ENCODE data around the gene MAGEB16. TPM values are rescaled to one million over a fixed set of nuclear protein-coding genes. Genes with fewer than 3 reads are reported as not detected.

Gene MAGEB16
- total RNA-seq, 1 experiment from 2014 or later: not detected

DNA sequence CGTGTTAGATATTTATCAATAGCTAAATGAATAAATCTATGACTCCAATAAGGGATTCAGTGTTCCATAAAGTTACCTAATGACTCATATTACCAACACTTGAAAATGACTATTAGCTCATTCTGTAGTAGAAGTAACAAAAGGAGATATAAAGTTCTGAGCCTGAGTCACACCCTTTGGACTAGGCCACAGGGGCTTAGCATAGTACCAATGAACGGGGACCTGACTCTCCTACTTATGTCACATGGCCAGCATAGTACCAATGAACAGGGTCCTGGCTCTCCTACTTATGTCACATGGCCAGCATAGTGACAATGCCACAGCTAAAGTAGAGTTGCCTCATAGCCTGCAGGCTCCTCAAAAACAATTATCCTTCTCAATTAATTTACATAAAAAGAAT lies 43.7 kb downstream of the MAGEB16 start (continued):
- TF ChIP-seq, protein P1, sequence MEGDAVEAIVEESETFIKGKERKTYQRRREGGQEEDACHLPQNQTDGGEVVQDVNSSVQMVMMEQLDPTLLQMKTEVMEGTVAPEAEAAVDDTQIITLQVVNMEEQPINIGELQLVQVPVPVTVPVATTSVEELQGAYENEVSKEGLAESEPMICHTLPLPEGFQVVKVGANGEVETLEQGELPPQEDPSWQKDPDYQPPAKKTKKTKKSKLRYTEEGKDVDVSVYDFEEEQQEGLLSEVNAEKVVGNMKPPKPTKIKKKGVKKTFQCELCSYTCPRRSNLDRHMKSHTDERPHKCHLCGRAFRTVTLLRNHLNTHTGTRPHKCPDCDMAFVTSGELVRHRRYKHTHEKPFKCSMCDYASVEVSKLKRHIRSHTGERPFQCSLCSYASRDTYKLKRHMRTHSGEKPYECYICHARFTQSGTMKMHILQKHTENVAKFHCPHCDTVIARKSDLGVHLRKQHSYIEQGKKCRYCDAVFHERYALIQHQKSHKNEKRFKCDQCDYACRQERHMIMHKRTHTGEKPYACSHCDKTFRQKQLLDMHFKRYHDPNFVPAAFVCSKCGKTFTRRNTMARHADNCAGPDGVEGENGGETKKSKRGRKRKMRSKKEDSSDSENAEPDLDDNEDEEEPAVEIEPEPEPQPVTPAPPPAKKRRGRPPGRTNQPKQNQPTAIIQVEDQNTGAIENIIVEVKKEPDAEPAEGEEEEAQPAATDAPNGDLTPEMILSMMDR (IDR thresholded peaks at IDR 0.05 in 2 of 3, conservative IDR thresholded peaks at IDR 0.05 in 1 of 3; ENCODE audit: borderline replicate concordance in 1 of 3, insufficient read depth in 1 of 3, low read depth in 2 of 3, low read length in 2 of 3): no peak

DNA sequence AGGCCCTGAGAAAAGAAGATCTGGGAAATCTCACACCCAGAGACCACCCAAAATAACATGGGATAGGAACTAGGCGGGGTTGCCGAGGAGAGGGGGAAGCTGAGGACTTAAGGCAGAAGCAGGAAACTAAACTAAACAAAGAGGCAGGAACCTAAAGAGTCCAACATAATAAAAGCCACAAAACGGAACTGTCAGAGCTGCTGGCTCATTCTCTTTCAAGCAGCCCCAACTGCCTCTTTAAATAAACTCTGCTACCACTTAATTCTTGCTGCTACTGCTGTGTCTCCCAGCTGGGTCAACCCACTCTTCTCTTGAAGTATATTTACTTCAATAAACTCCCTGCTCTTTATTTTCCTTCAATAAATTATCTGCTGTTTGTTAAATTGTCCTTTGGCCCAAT lies 44.5 kb downstream of the MAGEB16 start:
- Histone ChIP-seq H3K4me3 (replicated peaks in 1 of 2; ENCODE audit: low read depth in 1 of 2, low read length in 2 of 2) (no peak overlapping the region), H3K9me3 (ENCODE audit: control insufficient read depth in 1 of 2, insufficient read depth in 1 of 2, low read depth in 1 of 2, low read length in 2 of 2) (no peaks in the 10 kb centered on the region), H3K27ac (ENCODE audit: low read depth, low read length) (no peak overlapping the region), H2AFZ (ENCODE audit: low read depth, low read length, poor library complexity, severe bottlenecking) (no peak overlapping the region), H3K4me1 (ENCODE audit: control insufficient read depth in 1 of 2, insufficient read depth in 2 of 2, low read length in 2 of 2) (no peaks in the 10 kb centered on the region), H3K4me2 (ENCODE audit: low read length) (no peak overlapping the region), H3K36me3 (ENCODE audit: control insufficient read depth in 1 of 2, insufficient read depth in 2 of 2, low read length in 2 of 2) (no peaks in the 10 kb centered on the region), H4K20me1 (ENCODE audit: insufficient read depth) (no peaks in the 10 kb centered on the region), H3K9ac (ENCODE audit: low read length) (no peak overlapping the region), H3K9me2 (ENCODE audit: insufficient read depth) (no peaks in the 10 kb centered on the region), H3K79me2 (ENCODE audit: insufficient read depth, low read length) (no peaks in the 10 kb centered on the region), H3K27me3 (ENCODE audit: insufficient read depth, low read length) (no peaks in the 10 kb centered on the region)
- ChIA-PET CTCF (no interaction called here), POLR2A (no interaction called here), RAD21 (ENCODE audit: low non-redundant PET in 1 of 2, low total read pairs in 2 of 2, uncharacterized antibody in 2 of 2, unreplicated experiment in 2 of 2) (no interaction called here)
- ATAC-seq: no peak
- TF ChIP-seq YY1 (IDR thresholded peaks at IDR 0.05; ENCODE audit: extremely low read depth, insufficient replicate concordance, low read depth, low read length) (no peak), SP1 (IDR thresholded peaks at IDR 0.05; ENCODE audit: low read depth) (no peak), SIN3A (IDR thresholded peaks at IDR 0.05; ENCODE audit: low read depth) (no peak), EZH2 (IDR thresholded peaks at IDR 0.05) (no peak), POLR2AphosphoS5 (IDR thresholded peaks at IDR 0.05; ENCODE audit: low read depth, low read length) (no peak), EZH2phosphoT487 (IDR thresholded peaks at IDR 0.05; ENCODE audit: borderline replicate concordance) (no peak), CBX3 (IDR thresholded peaks at IDR 0.05; ENCODE audit: low read depth) (no peak), ZNF274 (IDR thresholded peaks at IDR 0.05; ENCODE audit: low read depth, low read length) (no peak), POLR2A (IDR thresholded peaks at IDR 0.05; ENCODE audit: borderline replicate concordance, extremely low read depth, insufficient read depth, insufficient read length) (no peak), SRF (IDR thresholded peaks at IDR 0.05; ENCODE audit: low read depth) (no peak), ELF1 (IDR thresholded peaks at IDR 0.05; ENCODE audit: borderline replicate concordance, low read depth) (no peak), EGR1 (IDR thresholded peaks at IDR 0.05; ENCODE audit: low read depth) (no peak)
- TF ChIP-seq, protein P2, sequence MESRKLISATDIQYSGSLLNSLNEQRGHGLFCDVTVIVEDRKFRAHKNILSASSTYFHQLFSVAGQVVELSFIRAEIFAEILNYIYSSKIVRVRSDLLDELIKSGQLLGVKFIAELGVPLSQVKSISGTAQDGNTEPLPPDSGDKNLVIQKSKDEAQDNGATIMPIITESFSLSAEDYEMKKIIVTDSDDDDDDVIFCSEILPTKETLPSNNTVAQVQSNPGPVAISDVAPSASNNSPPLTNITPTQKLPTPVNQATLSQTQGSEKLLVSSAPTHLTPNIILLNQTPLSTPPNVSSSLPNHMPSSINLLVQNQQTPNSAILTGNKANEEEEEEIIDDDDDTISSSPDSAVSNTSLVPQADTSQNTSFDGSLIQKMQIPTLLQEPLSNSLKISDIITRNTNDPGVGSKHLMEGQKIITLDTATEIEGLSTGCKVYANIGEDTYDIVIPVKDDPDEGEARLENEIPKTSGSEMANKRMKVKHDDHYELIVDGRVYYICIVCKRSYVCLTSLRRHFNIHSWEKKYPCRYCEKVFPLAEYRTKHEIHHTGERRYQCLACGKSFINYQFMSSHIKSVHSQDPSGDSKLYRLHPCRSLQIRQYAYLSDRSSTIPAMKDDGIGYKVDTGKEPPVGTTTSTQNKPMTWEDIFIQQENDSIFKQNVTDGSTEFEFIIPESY (IDR thresholded peaks at IDR 0.05; ENCODE audit: extremely low read depth, insufficient replicate concordance, low read length): no peak
- TF ChIP-seq, protein P1 (IDR thresholded peaks at IDR 0.05 in 2 of 3, conservative IDR thresholded peaks at IDR 0.05 in 1 of 3; ENCODE audit: borderline replicate concordance in 1 of 3, insufficient read depth in 1 of 3, low read depth in 2 of 3, low read length in 2 of 3): no peak
- TF ChIP-seq, protein P3, sequence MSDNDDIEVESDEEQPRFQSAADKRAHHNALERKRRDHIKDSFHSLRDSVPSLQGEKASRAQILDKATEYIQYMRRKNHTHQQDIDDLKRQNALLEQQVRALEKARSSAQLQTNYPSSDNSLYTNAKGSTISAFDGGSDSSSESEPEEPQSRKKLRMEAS (IDR thresholded peaks at IDR 0.05): no peak
- TF ChIP-seq, protein P4, sequence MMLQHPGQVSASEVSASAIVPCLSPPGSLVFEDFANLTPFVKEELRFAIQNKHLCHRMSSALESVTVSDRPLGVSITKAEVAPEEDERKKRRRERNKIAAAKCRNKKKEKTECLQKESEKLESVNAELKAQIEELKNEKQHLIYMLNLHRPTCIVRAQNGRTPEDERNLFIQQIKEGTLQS (IDR thresholded peaks at IDR 0.05): no peak
- intact Hi-C loops (cut with micrococcal nuclease): no loop called here
- DNase-seq (ENCODE audit: low read depth, low spot score): no peak
- no TSS peak for BruUV-seq (replicated peaks)

Measured in HCT116 (cell line).